GM19328 (cell line): ENCODE data around the gene ARSJ.
"Not testable (repeated sequence)": the region's sequence is repeated elsewhere in the genome, so short reads cannot be mapped to it uniquely, and the experiment has no call there.

Source experiments
- ATAC-seq: cut with Tn5 transposase; IDR thresholded peaks from one replicate; pipeline ENCODE4 v1.9.1; 2021; ENCODE audit warnings: mild to moderate bottlenecking, moderate library complexity; ENCODE audit not compliant: unreplicated experiment

The ARSJ gene

DNA sequence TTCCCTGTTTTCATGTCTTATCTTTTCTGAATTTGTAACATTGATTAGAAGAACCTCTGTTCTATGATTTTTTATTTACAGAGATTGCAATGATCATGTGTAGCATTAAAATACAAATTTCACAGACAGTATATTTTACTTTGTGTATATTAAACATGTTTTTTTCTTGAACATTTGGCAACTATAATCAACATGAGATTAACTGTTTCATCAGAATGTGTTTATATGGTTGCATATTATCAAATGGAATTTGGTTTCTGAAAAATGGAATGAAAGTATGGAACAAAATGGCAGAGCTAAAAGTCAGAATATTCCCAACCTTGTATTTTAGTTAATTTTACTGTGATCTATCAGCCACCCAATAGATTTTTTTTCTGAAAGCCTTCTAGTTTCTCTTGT is 19.9 kb downstream of the ARSJ start:
- no peak for ATAC-seq

GRCh38 chr4:113958766-113959538 is 20.5 kb downstream of the ARSJ start:
- no peak for ATAC-seq

DNA sequence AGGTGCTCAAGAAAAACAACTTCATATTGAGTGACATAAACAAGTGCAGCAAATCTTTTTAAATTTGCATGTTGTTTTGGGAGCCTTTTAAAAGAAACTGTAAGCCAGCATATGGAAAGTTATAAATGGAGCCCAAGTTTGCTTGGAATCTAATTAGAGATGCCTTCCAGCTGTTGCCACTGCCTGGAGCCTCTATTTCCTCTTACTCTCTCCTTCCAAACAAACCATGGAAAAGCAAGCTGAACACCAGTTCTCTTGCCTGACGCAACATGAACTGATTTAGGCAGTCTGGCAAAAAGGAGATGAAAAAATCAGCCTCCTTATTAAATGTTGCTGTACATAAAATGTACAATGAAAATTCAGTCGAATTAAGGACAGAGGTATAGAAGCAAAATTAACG is 21.5 kb downstream of the ARSJ start:
- ATAC-seq: no peak

DNA sequence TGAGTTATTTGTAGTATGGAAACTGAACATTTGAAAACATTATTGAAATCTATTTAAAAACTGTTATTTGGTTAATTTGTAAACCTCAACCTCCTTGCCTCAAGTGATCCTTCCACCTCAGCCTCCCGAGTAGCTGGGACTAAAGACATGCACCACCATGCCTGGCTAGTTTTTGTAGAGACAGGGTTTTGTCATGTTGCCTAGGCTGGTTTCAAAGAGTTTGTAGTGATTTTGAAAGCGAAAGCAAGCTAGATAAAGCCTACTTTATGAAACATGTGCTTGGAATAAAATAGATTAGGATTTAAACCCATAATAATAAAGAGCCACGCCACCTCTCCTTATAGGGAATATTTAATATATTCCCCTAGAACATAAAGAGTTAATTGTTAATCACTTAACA is 23.5 kb downstream of the ARSJ start:
- ATAC-seq: peak; percentile 51

- ATAC-seq: no peak
Measured at GRCh38 chr4:113955411-113955810, 24.0 kb downstream of the ARSJ start.

DNA sequence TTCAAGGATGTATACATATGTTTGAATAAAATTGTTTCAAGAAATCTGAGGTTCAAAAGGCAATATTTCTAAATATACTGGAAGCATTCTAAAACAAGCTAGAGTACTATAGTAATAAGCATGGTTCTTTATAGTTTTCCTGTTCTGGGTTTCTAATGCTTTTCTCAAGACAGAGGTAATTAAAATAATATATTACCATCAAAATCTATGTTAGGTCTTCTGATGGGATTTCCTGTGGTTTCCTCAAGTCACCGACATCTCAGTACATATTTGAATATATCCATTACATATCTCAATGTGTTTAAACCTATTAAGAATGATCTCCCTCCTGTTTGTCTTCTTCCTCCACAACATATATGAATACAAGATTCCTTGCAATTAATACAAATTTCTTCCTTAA is 25.6 kb downstream of the ARSJ start:
- no peak for ATAC-seq

DNA sequence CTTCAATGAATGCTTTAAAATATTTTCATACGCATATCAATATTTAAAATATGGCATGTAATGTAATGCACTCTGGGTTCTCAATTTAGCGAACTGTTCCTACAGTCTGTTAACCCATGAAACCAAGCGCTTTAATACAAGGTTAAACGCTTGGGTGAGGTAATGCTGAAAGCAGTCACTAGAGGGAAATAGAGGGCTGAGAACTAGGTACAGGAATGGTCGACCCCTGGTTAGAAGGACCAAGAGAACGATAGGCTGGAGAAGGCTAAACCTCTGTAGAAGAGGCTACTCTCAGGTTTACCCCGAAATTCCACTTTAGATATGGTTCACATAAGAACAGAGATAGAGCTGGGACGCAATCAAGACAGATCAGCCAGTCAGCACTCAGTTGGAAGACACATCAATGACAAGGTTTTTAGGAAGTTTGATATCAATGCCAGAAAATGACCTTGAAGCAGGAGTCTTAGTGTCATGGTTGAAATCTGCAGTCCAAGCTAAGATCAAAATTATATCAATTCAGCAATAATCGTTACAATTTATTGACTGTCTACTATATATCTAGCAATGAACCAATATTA is 26.9 kb downstream of the ARSJ start:
- ATAC-seq: peak; percentile 57

- no peak for ATAC-seq
Measured at GRCh38 chr4:113951263-113951662, 28.2 kb downstream of the ARSJ start.

- ATAC-seq: no peak
Measured at GRCh38 chr4:113950207-113950606, 29.2 kb downstream of the ARSJ start.

GRCh38 chr4:113947484-113947883 is 32.0 kb downstream of the ARSJ start:
- ATAC-seq: no peak

GRCh38 chr4:113945906-113946305 is 33.5 kb downstream of the ARSJ start:
- no peak for ATAC-seq

GRCh38 chr4:113943863-113944262 is 35.6 kb downstream of the ARSJ start:
- no peak for ATAC-seq

GRCh38 chr4:113943085-113943484 is 36.4 kb downstream of the ARSJ start:
- ATAC-seq: no peak

- ATAC-seq: no peak
Measured at GRCh38 chr4:113941836-113942235, 37.6 kb downstream of the ARSJ start.

- ATAC-seq: not testable (repeated sequence)
Measured at GRCh38 chr4:113940103-113940502, 39.3 kb downstream of the ARSJ start.

- ATAC-seq: no peak
Measured at GRCh38 chr4:113935190-113935589, 44.3 kb downstream of the ARSJ start.

DNA sequence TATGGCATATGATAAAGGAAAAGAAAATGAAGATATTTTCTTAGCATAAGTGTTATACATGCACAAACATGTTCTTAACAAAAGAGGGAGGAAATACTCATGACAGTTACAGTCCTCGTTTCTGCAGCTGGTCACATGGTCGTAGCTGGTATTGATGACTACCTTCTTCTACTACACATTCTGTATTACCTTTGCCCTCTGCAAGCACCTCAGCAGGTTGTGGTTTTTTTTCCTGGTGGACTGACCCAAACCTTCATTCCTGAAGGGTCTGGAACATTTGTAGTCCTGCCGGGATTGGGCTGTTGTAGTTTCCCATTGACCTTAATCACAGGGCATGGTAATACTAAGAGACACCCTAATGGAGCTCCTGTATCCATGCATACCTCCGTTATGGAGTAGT is 54.7 kb downstream of the ARSJ start:
- not testable (repeated sequence) for ATAC-seq

DNA sequence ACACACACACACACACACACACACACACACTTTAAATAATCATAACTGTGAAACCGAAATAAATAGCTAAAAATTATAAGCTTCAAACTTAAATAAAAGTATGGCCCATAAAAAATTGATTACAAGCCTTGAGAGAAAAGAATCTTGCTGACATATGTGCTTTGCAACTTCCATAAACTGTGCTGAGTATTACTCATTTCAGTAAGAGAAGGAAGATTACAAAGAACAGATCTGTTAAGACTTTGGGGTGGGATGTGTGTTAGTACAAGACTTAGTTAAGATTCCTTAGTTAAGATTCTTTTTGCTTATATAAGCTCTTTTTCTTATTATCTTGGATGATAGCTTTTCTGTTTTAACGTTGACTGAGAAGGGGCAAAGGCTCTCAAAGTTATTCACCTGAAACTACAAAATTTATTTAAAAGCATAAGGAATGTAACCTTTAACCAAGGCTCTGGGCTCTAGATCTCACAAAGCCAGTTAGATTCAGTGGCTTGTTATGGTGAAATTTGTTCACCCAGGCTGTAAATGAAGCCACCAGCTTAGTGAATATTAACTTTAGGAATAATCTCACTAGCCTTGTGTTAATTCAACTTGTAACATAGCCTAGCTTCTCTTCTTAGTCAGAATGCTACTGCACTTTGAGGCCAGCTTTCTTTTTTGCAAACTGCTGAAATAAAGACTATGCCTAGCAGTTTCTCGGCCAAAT is 58.2 kb downstream of the ARSJ start:
- no peak for ATAC-seq

GRCh38 chr4:113919611-113920010 is 59.8 kb downstream of the ARSJ start:
- ATAC-seq: no peak

- ATAC-seq: no peak
Measured at GRCh38 chr4:113919145-113919544, 60.3 kb downstream of the ARSJ start.

DNA sequence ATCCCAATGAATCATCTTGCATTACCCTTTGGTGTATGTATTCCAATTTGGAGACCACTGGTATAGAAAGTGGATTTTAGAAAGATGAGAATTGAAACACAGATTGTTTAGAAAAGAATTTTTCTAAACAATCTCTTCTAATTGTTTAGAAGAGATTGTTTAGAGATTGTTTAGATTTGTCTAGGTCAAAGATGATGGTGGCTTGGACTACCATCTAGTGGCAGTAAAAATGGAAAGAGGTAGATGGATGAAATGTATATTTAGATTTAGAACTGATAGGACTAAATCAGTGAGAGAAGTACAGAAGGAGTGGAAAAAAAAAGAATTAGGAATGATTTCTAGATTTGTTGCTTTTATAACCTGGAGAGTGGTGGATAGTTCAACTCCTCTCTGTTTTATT is 70.6 kb downstream of the ARSJ start:
- ATAC-seq: no peak

DNA sequence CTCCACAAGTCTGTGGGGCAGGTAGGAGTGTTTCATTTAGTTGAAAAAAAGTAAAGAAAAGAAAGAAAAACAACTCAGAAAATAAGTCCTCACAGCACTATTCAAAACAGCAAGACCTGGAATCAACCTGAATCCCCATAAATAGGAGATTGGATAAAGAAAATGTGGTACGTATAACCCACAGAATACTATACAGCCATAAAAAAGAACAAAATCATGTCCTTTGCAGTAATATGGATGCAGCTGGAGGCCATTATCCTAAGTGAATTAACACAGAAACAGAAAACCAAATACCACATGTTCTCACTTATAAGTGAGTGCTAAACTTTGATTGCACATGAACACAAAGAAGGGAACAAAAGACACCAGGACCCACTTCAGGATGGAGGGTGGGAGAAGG is 71.9 kb downstream of the ARSJ start:
- no peak for ATAC-seq
